Astrocyte (in vitro differentiated cells and primary cell): ENCODE data around the gene SMIM35. TPM values are rescaled to one million over a fixed set of nuclear protein-coding genes. Genes with fewer than 3 reads are reported as not detected.
"Not testable (repeated sequence)": the region's sequence is repeated elsewhere in the genome, so short reads cannot be mapped to it uniquely, and the experiment has no call there.

Experiments used
- DNase-seq: peaks from one replicate; pipeline ENCODE4 v3.0.0-alpha.2; 2010; ENCODE audit warnings: low read depth
- FAIRE-seq: peaks from 2 replicates; lab custom pipeline; 2011; peaks lifted over from hg19 to GRCh38; lab: Jason Lieb, UNC
- H2AFZ ChIP-seq: 2 replicates; pipeline ENCODE4 v1.6.0; 2012; ENCODE audit warnings: low read depth, low read length, inconsistent platforms
- H3K27ac ChIP-seq: 2 replicates; pipeline ENCODE4 v1.5.1; 2011; ENCODE audit warnings: low read depth, low read length, inconsistent platforms
- H3K27me3 ChIP-seq: 2 replicates; pipeline ENCODE4 v1.6.0; 2011; ENCODE audit warnings: low read length, inconsistent platforms; ENCODE audit not compliant: insufficient read depth
- H3K36me3 ChIP-seq: 2 replicates; pipeline ENCODE4 v1.5.1; 2011; ENCODE audit warnings: low read length, inconsistent platforms; ENCODE audit not compliant: insufficient read depth
- H3K4me1 ChIP-seq: 2 replicates; pipeline ENCODE4 v1.5.1; 2011; ENCODE audit warnings: low read length, inconsistent platforms; ENCODE audit not compliant: insufficient read depth
- H3K4me2 ChIP-seq: 2 replicates; pipeline ENCODE4 v1.6.0; 2012; ENCODE audit warnings: low read length, inconsistent platforms
- H3K4me3 ChIP-seq: 2 replicates; pipeline ENCODE4 v1.5.1; 2011; ENCODE audit warnings: low read depth, mild to moderate bottlenecking, low read length, inconsistent platforms; ENCODE audit not compliant: insufficient read depth
- H3K79me2 ChIP-seq: 2 replicates; pipeline ENCODE4 v1.6.0; 2012; ENCODE audit warnings: mild to moderate bottlenecking, low read length, inconsistent platforms; ENCODE audit not compliant: insufficient read depth
- H3K9ac ChIP-seq: 2 replicates; pipeline ENCODE4 v1.6.0; 2012; ENCODE audit warnings: mild to moderate bottlenecking, low read length, inconsistent platforms
- H3K9me3 ChIP-seq: 2 replicates; pipeline ENCODE4 v1.5.1; 2012; ENCODE audit warnings: low read depth, mild to moderate bottlenecking, low read length, inconsistent platforms; ENCODE audit not compliant: insufficient read depth
- H4K20me1 ChIP-seq: 2 replicates; pipeline ENCODE4 v1.6.0; 2012; ENCODE audit warnings: low read length, inconsistent platforms; ENCODE audit not compliant: insufficient read depth
- H3K27ac Mint-ChIP-seq: one replicate; pipeline ENCODE4 v1.8.0; 2021; ENCODE audit warnings: mild to moderate bottlenecking, mixed read lengths; ENCODE audit not compliant: unreplicated experiment
- H3K27me3 Mint-ChIP-seq: one replicate; pipeline ENCODE4 v1.8.0; 2021; ENCODE audit warnings: low read depth, mixed read lengths; ENCODE audit not compliant: unreplicated experiment
- H3K36me3 Mint-ChIP-seq: one replicate; pipeline ENCODE4 v1.8.0; 2021; ENCODE audit warnings: low read depth, mixed read lengths; ENCODE audit not compliant: unreplicated experiment
- H3K4me1 Mint-ChIP-seq: one replicate; pipeline ENCODE4 v1.8.0; 2021; ENCODE audit warnings: low read depth, mixed read lengths; ENCODE audit not compliant: unreplicated experiment
- H3K4me3 Mint-ChIP-seq: one replicate; pipeline ENCODE4 v1.8.0; 2021; ENCODE audit warnings: mild to moderate bottlenecking, moderate library complexity, mixed read lengths; ENCODE audit not compliant: unreplicated experiment
- H3K9me3 Mint-ChIP-seq: one replicate; pipeline ENCODE4 v1.8.0; 2021; ENCODE audit warnings: mild to moderate bottlenecking, mixed read lengths; ENCODE audit not compliant: unreplicated experiment
- EZH2 ChIP-seq: IDR thresholded peaks from 2 replicates; pipeline ENCODE4 v1.6.1; 2012; ENCODE audit warnings: mild to moderate bottlenecking, low read length, inconsistent platforms; ENCODE audit not compliant: insufficient read depth
- total RNA-seq: library from RNA; stranded (reverse); gene quantifications from 2 replicates; pipeline ENCODE4 v1.2.1, GENCODE V29; 2021
- TF ChIP-seq, protein P1 (sequence below): IDR thresholded peaks from 2 replicates; pipeline ENCODE4 v1.5.1; 2011; ENCODE audit warnings: low read depth, mild to moderate bottlenecking, inconsistent platforms, low read length, moderate library complexity; ENCODE audit not compliant: insufficient read depth

Gene SMIM35
- total RNA-seq, 1 donor from 2014 or later = not detected

DNA sequence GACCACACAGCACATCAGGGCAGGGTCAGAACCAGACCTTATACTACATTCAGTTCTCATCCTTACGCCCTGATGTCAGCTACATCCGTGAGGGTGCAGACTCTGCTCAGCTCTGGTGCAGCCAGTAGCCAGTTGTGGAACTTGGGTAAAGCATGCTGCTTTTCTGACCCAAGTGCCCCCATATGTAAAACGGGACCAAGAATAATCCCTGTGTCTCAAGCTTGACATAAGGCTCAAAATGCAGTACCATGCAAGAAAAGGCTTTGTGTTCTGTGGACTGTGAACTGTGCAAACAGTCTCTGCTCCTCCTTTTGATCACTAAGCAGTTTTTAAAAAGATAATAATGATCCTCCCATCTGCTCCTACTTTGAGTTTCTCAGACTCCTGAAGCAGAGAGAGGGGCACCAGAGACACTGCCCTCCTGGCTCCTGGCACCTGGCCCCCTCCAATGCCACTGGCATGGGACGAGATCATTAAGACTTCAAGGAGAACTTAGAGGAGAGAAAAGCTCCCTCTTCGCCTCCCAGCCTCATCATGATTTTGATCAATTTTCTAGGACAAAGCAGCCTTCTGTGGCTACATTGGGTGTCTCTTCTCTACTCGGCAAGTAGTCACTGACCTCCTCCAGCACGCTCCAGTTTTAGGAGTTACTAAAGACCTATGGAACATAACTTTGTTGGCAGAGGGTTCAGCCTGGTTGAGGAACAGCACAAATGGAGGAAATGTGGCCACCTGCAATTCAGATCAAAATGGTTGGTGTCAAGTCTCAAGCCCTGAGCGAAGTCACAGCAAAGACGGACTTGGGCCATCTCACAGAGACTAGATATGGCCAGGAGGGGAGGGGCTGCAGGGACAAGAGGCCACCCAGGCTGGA, 76.7 kb downstream of the SMIM35 start:
- Histone ChIP-seq H3K4me2 (no peak overlapping the region), H3K36me3 (no peaks in the 10 kb centered on the region), H3K27me3 (peaks cover 6% of the 10 kb centered on the region), H3K4me1 (peaks cover 2% of the 10 kb centered on the region), H3K27ac (no peak overlapping the region), H4K20me1 (no peaks in the 10 kb centered on the region), H3K9ac (no peak overlapping the region), H3K4me3 (no peak overlapping the region), H3K9me3 (no peaks in the 10 kb centered on the region), H3K79me2 (no peaks in the 10 kb centered on the region), H2AFZ (no peak overlapping the region)
- Mint-ChIP-seq H3K4me1 (peaks cover 7% of the 10 kb centered on the region), H3K9me3 (peaks cover 5% of the 10 kb centered on the region), H3K4me3 (no peak overlapping the region), H3K36me3 (no peaks in the 10 kb centered on the region), H3K27me3 (peaks cover 48% of the 10 kb centered on the region), H3K27ac (no peak overlapping the region)
- TF ChIP-seq EZH2 = no peak
- TF ChIP-seq, protein P1, sequence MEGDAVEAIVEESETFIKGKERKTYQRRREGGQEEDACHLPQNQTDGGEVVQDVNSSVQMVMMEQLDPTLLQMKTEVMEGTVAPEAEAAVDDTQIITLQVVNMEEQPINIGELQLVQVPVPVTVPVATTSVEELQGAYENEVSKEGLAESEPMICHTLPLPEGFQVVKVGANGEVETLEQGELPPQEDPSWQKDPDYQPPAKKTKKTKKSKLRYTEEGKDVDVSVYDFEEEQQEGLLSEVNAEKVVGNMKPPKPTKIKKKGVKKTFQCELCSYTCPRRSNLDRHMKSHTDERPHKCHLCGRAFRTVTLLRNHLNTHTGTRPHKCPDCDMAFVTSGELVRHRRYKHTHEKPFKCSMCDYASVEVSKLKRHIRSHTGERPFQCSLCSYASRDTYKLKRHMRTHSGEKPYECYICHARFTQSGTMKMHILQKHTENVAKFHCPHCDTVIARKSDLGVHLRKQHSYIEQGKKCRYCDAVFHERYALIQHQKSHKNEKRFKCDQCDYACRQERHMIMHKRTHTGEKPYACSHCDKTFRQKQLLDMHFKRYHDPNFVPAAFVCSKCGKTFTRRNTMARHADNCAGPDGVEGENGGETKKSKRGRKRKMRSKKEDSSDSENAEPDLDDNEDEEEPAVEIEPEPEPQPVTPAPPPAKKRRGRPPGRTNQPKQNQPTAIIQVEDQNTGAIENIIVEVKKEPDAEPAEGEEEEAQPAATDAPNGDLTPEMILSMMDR = no peak
- DNase-seq (no peak), FAIRE-seq (no peak)

DNA sequence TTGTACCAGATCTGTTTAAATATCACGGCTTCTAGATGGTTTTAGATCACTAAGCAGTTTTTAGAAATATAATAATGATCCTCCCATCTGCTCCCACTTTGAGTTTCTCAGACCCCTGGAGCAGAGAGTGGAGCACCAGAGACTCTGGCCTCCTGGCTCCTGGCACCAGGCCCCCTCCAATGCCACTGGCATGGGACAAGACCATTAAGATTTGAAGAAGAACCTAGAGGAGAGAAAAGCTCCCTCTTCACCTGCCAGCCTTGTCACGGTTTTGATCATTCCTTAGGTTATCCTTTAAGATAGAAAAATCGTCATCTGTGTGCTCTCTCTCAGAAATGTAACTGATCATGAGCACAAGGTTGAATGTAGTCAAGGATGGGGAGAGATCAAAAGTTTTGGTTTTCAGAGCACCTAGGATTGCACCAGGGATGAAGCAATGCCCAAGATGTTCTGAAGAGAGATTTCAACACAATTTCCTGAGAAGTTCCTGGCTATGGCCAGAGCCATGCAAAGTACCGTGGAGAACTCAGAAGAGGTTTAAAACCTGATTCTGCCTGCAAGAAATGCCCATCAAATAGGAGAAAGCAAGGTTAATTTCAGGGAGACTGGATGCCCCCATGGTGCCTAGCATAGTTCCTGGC, 78.4 kb downstream of the SMIM35 start:
- H3K36me3 ChIP-seq = no peaks in the 10 kb centered on the region
- H4K20me1 ChIP-seq = no peaks in the 10 kb centered on the region

DNA sequence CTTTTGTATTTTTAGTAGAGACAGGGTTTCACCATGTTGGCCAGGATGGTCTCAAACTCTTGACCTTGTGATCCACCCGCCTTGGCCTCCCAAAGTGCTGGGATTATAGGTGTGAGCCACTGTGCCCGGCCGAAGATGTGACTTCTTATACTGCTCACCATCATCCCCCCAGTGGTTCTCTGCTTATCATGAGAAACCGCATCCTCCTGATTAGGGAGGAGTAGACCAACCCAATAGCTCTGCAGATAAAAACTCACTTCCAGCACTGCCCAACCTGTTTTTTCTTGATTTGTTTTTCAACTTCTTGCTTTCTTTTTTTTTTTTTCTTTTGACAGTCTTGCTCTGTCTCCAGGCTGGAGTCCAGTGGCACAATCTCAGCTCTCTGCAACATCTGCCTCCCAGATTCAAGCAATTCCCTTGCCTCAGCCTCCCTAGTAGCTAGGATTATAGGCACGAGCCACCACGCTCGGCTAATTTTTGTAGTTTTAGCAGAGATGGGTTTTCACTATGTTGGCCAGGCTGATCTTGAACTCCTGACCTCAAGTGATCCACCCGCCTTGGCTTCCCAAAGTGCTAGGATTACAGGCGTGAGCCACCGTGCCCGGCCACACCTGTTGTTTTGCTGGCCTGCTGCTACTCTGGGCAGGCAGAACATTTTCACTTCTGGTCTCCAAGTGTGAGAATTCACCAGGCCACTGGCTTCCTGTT, 79.0 kb downstream of the SMIM35 start:
- H3K4me3 Mint-ChIP-seq, H3K36me3 Mint-ChIP-seq, FAIRE-seq, H3K27me3 ChIP-seq, H3K4me1 ChIP-seq, H4K20me1 ChIP-seq, H3K9me3 Mint-ChIP-seq, H3K4me3 ChIP-seq, H3K27ac ChIP-seq, H3K27ac Mint-ChIP-seq, H3K79me2 ChIP-seq, DNase-seq, H3K4me2 ChIP-seq, H3K9ac ChIP-seq, H3K4me1 Mint-ChIP-seq, H3K36me3 ChIP-seq, H2AFZ ChIP-seq, H3K9me3 ChIP-seq: not testable (repeated sequence)
- H3K27me3 Mint-ChIP-seq = peaks cover 46% of the 10 kb centered on the region

More for the DNA sequence above, 78.4 kb downstream of the SMIM35 start:
- H3K27me3 ChIP-seq = peaks cover 6% of the 10 kb centered on the region
- H3K4me3 ChIP-seq = no peak overlapping the region
- peaks cover 7% of the 10 kb centered on the region for H3K4me1 Mint-ChIP-seq
- H2AFZ ChIP-seq = no peak overlapping the region
- H3K4me3 Mint-ChIP-seq = no peak overlapping the region
- TF ChIP-seq EZH2 = no peak
- TF ChIP-seq, protein P1 = no peak
- H3K9me3 Mint-ChIP-seq = peaks cover 8% of the 10 kb centered on the region
- FAIRE-seq = no peak
- H3K27me3 Mint-ChIP-seq = peaks cover 46% of the 10 kb centered on the region
- H3K36me3 Mint-ChIP-seq = no peaks in the 10 kb centered on the region
- H3K79me2 ChIP-seq = no peaks in the 10 kb centered on the region
- DNase-seq = no peak
- H3K4me1 ChIP-seq = peaks cover 2% of the 10 kb centered on the region
- H3K9ac ChIP-seq = no peak overlapping the region
- H3K4me2 ChIP-seq = no peak overlapping the region
- H3K9me3 ChIP-seq = no peaks in the 10 kb centered on the region
- no peak overlapping the region for H3K27ac Mint-ChIP-seq
- no peak overlapping the region for H3K27ac ChIP-seq
